Parathyroid adenoma (tissue), 2 donors: ENCODE results near the gene MROH7.

Experiments used
- H2AFZ ChIP-seq: fragments of 300-600 bp; sonication (generic); one replicate; pipeline ENCODE4 v1.7.0; 2017; ENCODE audit warnings: antibody characterized with exemption, mild to moderate bottlenecking
- H3K27ac ChIP-seq: fragments of 300-600 bp; sonication (generic); one replicate; pipeline ENCODE4 v1.7.0; 2017
- H3K27me3 ChIP-seq: fragments of 300-600 bp; sonication (generic); one replicate; pipeline ENCODE4 v1.7.0; 2017; ENCODE audit warnings: low read length; ENCODE audit not compliant: control insufficient read depth, insufficient read depth
- H3K36me3 ChIP-seq: fragments of 300-600 bp; sonication (generic); one replicate; pipeline ENCODE4 v1.7.0; 2017; ENCODE audit warnings: low read length; ENCODE audit not compliant: control insufficient read depth, insufficient read depth
- H3K4me1 ChIP-seq: fragments of 300-600 bp; sonication (generic); one replicate; pipeline ENCODE4 v1.7.0; 2017; ENCODE audit warnings: control low read depth
- H3K4me2 ChIP-seq: fragments of 300-600 bp; sonication (generic); one replicate; pipeline ENCODE4 v1.7.0; 2017; ENCODE audit warnings: low read length
- H3K4me3 ChIP-seq: fragments of 300-600 bp; sonication (generic); one replicate; pipeline ENCODE4 v1.7.0; 2017; ENCODE audit warnings: low read depth, low read length
- H3K79me2 ChIP-seq: fragments of 300-600 bp; sonication (generic); one replicate; pipeline ENCODE4 v1.7.0; 2017; ENCODE audit warnings: control low read depth
- H3K9ac ChIP-seq: fragments of 300-600 bp; sonication (generic); one replicate; pipeline ENCODE4 v1.7.0; 2017; ENCODE audit warnings: mild to moderate bottlenecking
- H3K9me3 ChIP-seq: fragments of 300-600 bp; sonication (generic); one replicate; pipeline ENCODE4 v1.7.0; 2017; ENCODE audit warnings: low read length; ENCODE audit not compliant: control insufficient read depth
- TF ChIP-seq, protein P1 (sequence below): fragments of 300-600 bp; sonication (generic); IDR thresholded peaks from one replicate; pipeline ENCODE4 v1.7.0; 2017; ENCODE audit warnings: antibody characterized with exemption, mild to moderate bottlenecking
- donor health status: primary hyperparathyroidism.

The MROH7 gene

DNA sequence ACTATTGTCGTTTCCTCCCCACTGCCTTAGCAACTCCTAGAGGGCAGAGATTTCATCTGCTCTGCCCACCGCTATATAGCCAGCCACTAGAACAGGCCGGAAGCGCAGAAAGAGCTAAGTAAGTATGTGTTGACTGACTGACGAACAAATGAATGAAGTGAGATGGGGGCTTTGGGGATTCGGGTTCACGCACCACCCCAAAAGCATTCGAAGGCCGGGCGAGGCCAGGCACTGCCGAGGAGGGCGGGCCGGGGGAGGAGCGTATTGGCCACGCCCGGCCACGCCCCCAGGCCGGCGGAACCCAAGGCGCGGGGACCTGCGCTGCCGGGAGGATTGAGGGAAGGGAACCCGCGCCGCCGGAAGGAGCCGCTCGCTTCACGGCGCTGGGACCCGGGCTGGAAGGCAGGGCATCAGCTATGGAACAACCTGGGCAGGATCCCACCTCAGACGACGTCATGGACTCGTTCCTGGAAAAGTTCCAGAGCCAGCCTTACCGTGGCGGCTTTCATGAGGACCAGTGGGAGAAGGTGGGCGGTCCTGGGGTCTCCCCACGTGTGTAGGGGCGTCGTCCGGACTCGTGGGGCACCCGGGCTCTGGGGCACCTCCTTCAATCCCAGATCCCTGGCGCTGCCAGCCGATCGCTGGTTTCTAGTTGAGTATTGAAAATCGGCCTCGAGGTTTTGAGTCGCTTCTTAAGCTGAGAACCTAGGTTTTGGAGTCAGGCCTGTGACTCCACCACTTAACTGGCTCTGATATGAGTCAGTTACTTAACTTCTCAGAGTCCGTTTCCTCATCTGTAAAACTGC, 74.1 kb downstream of the MROH7 start, which contains the start of gene TTC4:
Gene TTC4, plus strand, starts transcription at position 369 of the 806 bp plus-strand sequence. Its CDS starts 48 bp downstream, at position 417.
- Histone ChIP-seq H3K79me2 (no peaks in the 10 kb centered on the region), H3K9me3 (no peaks in the 10 kb centered on the region), H3K4me1 (no peaks in the 10 kb centered on the region), H2AFZ (peak within 1 kb of the TSS; percentile 84), H3K4me2 (peak within 1 kb of the TSS; percentile 73), H3K36me3 (no peaks in the 10 kb centered on the region), H3K4me3 (peak within 1 kb of the TSS; percentile 91), H3K27ac (peak within 1 kb of the TSS; percentile 36), H3K27me3 (no peaks in the 10 kb centered on the region), H3K9ac (peak within 1 kb of the TSS; percentile 37)
- TF ChIP-seq, protein P1, sequence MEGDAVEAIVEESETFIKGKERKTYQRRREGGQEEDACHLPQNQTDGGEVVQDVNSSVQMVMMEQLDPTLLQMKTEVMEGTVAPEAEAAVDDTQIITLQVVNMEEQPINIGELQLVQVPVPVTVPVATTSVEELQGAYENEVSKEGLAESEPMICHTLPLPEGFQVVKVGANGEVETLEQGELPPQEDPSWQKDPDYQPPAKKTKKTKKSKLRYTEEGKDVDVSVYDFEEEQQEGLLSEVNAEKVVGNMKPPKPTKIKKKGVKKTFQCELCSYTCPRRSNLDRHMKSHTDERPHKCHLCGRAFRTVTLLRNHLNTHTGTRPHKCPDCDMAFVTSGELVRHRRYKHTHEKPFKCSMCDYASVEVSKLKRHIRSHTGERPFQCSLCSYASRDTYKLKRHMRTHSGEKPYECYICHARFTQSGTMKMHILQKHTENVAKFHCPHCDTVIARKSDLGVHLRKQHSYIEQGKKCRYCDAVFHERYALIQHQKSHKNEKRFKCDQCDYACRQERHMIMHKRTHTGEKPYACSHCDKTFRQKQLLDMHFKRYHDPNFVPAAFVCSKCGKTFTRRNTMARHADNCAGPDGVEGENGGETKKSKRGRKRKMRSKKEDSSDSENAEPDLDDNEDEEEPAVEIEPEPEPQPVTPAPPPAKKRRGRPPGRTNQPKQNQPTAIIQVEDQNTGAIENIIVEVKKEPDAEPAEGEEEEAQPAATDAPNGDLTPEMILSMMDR, result no peak

DNA sequence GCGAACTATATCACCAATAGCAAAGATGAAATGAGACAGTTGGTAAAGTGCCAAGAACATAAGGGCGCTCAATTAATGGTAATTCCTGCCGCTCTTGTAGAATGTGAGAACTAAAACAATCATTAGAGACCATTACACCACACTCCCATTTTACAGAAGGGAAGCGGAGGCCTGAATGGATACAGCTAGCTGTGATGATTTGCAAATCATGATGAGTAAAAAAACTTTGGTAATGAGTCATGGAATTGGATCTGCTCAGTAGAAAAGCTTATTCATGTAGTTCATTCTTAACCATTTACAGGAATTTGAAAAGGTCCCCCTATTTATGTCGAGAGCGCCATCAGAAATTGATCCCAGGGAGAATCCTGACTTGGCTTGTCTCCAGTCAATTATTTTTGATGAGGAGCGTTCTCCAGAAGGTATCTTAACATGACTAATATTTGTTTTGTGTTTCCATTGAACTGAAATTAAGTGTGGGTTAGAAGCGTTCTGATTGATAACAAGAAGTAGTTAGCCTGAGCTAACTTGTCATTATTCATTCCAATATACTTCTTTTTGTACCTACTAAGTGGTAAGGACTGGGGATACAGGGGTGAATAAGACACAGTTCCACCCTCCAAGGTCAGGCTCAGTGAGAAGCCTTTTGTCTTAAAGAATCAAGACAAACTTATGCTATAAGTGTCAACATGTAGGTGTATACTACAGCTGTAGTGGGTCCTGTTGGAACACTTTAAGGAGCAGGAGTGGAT, 74.9 kb downstream of the MROH7 start:
- no peak overlapping the region for H3K9ac ChIP-seq
- H3K36me3 ChIP-seq, result no peaks in the 10 kb centered on the region
- peak overlapping the region; percentile 36 for H3K27ac ChIP-seq
- H3K4me3 ChIP-seq, result peak overlapping the region; percentile 91
- no peaks in the 10 kb centered on the region for H3K4me1 ChIP-seq
- H3K79me2 ChIP-seq, result no peaks in the 10 kb centered on the region
- TF ChIP-seq, protein P1, result no peak
- peak overlapping the region; percentile 84 for H2AFZ ChIP-seq
- H3K4me2 ChIP-seq, result peak overlapping the region; percentile 73
- no peaks in the 10 kb centered on the region for H3K27me3 ChIP-seq
- no peaks in the 10 kb centered on the region for H3K9me3 ChIP-seq

DNA sequence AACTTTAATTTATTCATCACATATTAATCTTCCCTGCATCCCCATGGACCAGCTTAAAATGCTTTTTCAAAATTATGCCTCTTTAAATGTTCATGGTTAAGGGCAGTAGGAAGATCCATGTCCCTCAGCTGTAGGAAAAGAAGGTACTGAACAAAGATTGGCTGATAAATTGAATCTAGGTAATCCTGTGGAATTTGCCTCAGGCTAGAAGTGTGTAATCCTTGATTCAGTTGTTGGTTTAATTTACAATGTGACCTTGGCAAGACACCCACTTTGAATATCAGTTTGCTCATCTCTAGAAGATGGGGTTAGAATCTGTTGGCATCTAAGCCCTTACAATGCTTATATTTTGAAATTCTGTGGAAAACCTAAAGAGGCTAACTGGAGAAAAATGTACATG, 80.1 kb downstream of the MROH7 start:
- TF ChIP-seq, protein P1, result no peak
- Histone ChIP-seq H3K36me3 (no peaks in the 10 kb centered on the region), H3K27ac (no peak overlapping the region)

DNA sequence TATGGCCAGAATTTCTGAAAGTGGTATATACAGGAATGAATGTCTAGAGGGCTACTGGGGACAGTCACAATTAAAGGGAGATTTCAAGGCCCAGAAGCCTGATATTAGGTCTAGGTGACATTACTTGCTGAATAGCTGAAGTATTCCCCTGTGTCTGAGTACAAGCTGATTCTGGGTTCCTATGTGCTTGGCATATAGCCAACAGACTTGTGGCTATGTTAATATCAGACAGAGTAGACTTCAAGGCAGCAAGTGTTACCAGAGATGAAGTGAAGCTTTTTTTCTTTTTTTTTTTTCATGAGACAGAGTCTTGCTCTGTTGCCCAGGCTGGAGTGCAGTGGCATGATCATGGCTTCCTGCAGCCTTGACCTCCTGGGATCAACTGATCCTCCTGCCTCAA, 82.4 kb downstream of the MROH7 start:
- H3K9ac ChIP-seq, result no peak overlapping the region
- H3K36me3 ChIP-seq, result no peaks in the 10 kb centered on the region

More for the DNA sequence above, 80.1 kb downstream of the MROH7 start:
- no peaks in the 10 kb centered on the region for H3K27me3 ChIP-seq
- H3K4me1 ChIP-seq, result no peaks in the 10 kb centered on the region
- H3K4me2 ChIP-seq, result no peak overlapping the region
- no peaks in the 10 kb centered on the region for H3K9me3 ChIP-seq
- no peaks in the 10 kb centered on the region for H3K79me2 ChIP-seq
- H2AFZ ChIP-seq, result no peak overlapping the region
- H3K9ac ChIP-seq, result no peak overlapping the region
- no peak overlapping the region for H3K4me3 ChIP-seq

More for the DNA sequence above, 82.4 kb downstream of the MROH7 start:
- no peak overlapping the region for H3K4me2 ChIP-seq
- no peaks in the 10 kb centered on the region for H3K9me3 ChIP-seq
- no peaks in the 10 kb centered on the region for H3K79me2 ChIP-seq
- no peaks in the 10 kb centered on the region for H3K27me3 ChIP-seq
- H2AFZ ChIP-seq, result no peak overlapping the region
- no peak overlapping the region for H3K4me3 ChIP-seq
- H3K4me1 ChIP-seq, result no peaks in the 10 kb centered on the region
- TF ChIP-seq, protein P1, result no peak
- no peak overlapping the region for H3K27ac ChIP-seq
